ENCODE data around the gene LNP1. TPM values are rescaled to one million over a fixed set of nuclear protein-coding genes. Genes with fewer than 3 reads are reported as not detected.

Gene LNP1
- total RNA-seq, 1 donor from 2014 or later, result 2.4 TPM

GRCh38 chr3:100395679-100396431, 5.5 kb upstream of the LNP1 start:
- intact Hi-C loops (cut with DNase I), result no loop called here
- ATAC-seq (no peak), DNase-seq (ENCODE audit: missing footprints) (no peak)

- DNase-seq (ENCODE audit: missing footprints) (no peak), ATAC-seq (no peak)
- intact Hi-C loops (cut with DNase I), result no loop called here
Measured at GRCh38 chr3:100396967-100397366, 4.4 kb upstream of the LNP1 start.

GRCh38 chr3:100399341-100400071, 1.8 kb upstream of the LNP1 start:
- DNase-seq (ENCODE audit: missing footprints) (no peak), ATAC-seq (no peak)
- intact Hi-C loops (cut with DNase I), result loop anchor here (5.0 kb wide), 3 partner anchors 93 to 582 kb away; partner anchors contain the start of genes CMSS1 and TMEM45A

- intact Hi-C loops (cut with DNase I), result loop anchor here (5.0 kb wide), 3 partner anchors 92 to 583 kb away; partner anchors contain the start of genes CMSS1 and TMEM45A
- DNase-seq (ENCODE audit: missing footprints) (peak; percentile 71), ATAC-seq (peak; percentile 2)
Measured at GRCh38 chr3:100400419-100400779, 940 bp upstream of the LNP1 start.

- peak; percentile 4 for ATAC-seq
- intact Hi-C loops (cut with DNase I), result loop anchor here (5.0 kb wide), 3 partner anchors 91 to 584 kb away; partner anchors contain the start of genes CMSS1 and TMEM45A
Measured at GRCh38 chr3:100401674-100402041, 319 bp downstream of the LNP1 start.

GRCh38 chr3:100402256-100402655, 917 bp downstream of the LNP1 start:
- no peak for DNase-seq (ENCODE audit: missing footprints)
- ATAC-seq, result no peak
- intact Hi-C loops (cut with DNase I), result loop anchor here (5.0 kb wide), 3 partner anchors 90 to 585 kb away; partner anchors contain the start of genes CMSS1 and TMEM45A

More at GRCh38 chr3:100401674-100402041, 319 bp downstream of the LNP1 start:
- DNase-seq (ENCODE audit: missing footprints), result peak; percentile 61

GRCh38 chr3:100402891-100403290, 1.6 kb downstream of the LNP1 start:
- intact Hi-C loops (cut with DNase I), result loop anchor here (5.0 kb wide), 3 partner anchors 89 to 586 kb away; partner anchors contain the start of genes CMSS1 and TMEM45A
- no peak for ATAC-seq
- no peak for DNase-seq (ENCODE audit: missing footprints)

- no peak for ATAC-seq
- DNase-seq (ENCODE audit: missing footprints), result no peak
- intact Hi-C loops (cut with DNase I), result loop anchor here (5.0 kb wide), 3 partner anchors 89 to 586 kb away; partner anchors contain the start of genes CMSS1 and TMEM45A
Measured at GRCh38 chr3:100403362-100404249, 2.3 kb downstream of the LNP1 start.

GRCh38 chr3:100404250-100404548, 2.9 kb downstream of the LNP1 start:
- no peak for ATAC-seq
- intact Hi-C loops (cut with DNase I), result loop anchor here (5.0 kb wide), 3 partner anchors 88 to 587 kb away; partner anchors contain the start of genes CMSS1 and TMEM45A
- no peak for DNase-seq (ENCODE audit: missing footprints)

- intact Hi-C loops (cut with DNase I), result no loop called here
- no peak for DNase-seq (ENCODE audit: missing footprints)
Measured at GRCh38 chr3:100407164-100407563, 5.8 kb downstream of the LNP1 start.

GRCh38 chr3:100407977-100408532, 6.7 kb downstream of the LNP1 start:
- intact Hi-C loops (cut with DNase I), result no loop called here
- DNase-seq (ENCODE audit: missing footprints), result no peak
- ATAC-seq, result no peak

More at GRCh38 chr3:100407164-100407563, 5.8 kb downstream of the LNP1 start:
- no peak for ATAC-seq

GRCh38 chr3:100411091-100411982, 10.0 kb downstream of the LNP1 start:
- ATAC-seq (no peak), DNase-seq (ENCODE audit: missing footprints) (no peak)
- intact Hi-C loops (cut with DNase I), result no loop called here

GRCh38 chr3:100412912-100413590, 11.7 kb downstream of the LNP1 start:
- intact Hi-C loops (cut with DNase I), result no loop called here
- DNase-seq (ENCODE audit: missing footprints) (no peak), ATAC-seq (peak; percentile 54)

GRCh38 chr3:100413613-100414012, 12.3 kb downstream of the LNP1 start:
- DNase-seq (ENCODE audit: missing footprints), result no peak
- intact Hi-C loops (cut with DNase I), result no loop called here
- ATAC-seq, result no peak

- DNase-seq (ENCODE audit: missing footprints) (no peak), ATAC-seq (no peak)
- intact Hi-C loops (cut with DNase I), result no loop called here
Measured at GRCh38 chr3:100416176-100416575, 14.8 kb downstream of the LNP1 start.

- ATAC-seq (no peak), DNase-seq (ENCODE audit: missing footprints) (no peak)
- intact Hi-C loops (cut with DNase I), result no loop called here
Measured at GRCh38 chr3:100416863-100417262, 15.5 kb downstream of the LNP1 start.

- no peak for ATAC-seq
- intact Hi-C loops (cut with DNase I), result no loop called here
- DNase-seq (ENCODE audit: missing footprints), result no peak
Measured at GRCh38 chr3:100419406-100419805, 18.1 kb downstream of the LNP1 start.

Measured in Right ventricle myocardium inferior (tissue), 1 donor.